Activated naive CD8-positive, alpha-beta T cell treated with anti-CD3 and anti-CD28 coated beads, Interleukin-2, amount 10 ng/mL, durations not matched to agents 7 days and 5 days (primary cell): ENCODE results near the gene TMEM213. TPM values are rescaled to one million over a fixed set of nuclear protein-coding genes. Genes with fewer than 3 reads are reported as not detected.

Source experiments
- ATAC-seq: fragments of 150-1000 bp; cut with Tn5 transposase; one replicate; pipeline ENCODE4 v1.10.0; 2021; ENCODE audit warnings: low read depth, moderate library complexity
- POLR2A ChIA-PET: fragments of 350-600 bp; sonication (Branson Sonifier 250); formaldehyde crosslinking; loops from one replicate; lab custom pipeline; 2021; ENCODE audit warnings: antibody characterized with exemption; lab: Charles Lee
- DNase-seq: peaks from one replicate; pipeline ENCODE4 v3.0.0; 2021
- H3K27ac Mint-ChIP-seq: one replicate; pipeline ENCODE4 v1.8.0; 2022; ENCODE audit warnings: mild to moderate bottlenecking, mixed read lengths
- H3K27me3 Mint-ChIP-seq: one replicate; pipeline ENCODE4 v1.8.0; 2022; ENCODE audit warnings: mild to moderate bottlenecking, moderate library complexity, mixed read lengths
- H3K36me3 Mint-ChIP-seq: one replicate; pipeline ENCODE4 v1.8.0; 2021; ENCODE audit warnings: mild to moderate bottlenecking, mixed read lengths
- H3K4me1 Mint-ChIP-seq: one replicate; pipeline ENCODE4 v1.8.0; 2021; ENCODE audit warnings: mixed read lengths
- H3K4me3 Mint-ChIP-seq: one replicate; pipeline ENCODE4 v1.8.0; 2022; ENCODE audit warnings: mild to moderate bottlenecking, moderate library complexity, mixed read lengths
- H3K9me3 Mint-ChIP-seq: one replicate; pipeline ENCODE4 v1.8.0; 2021; ENCODE audit warnings: mixed read lengths
- total RNA-seq, 2 experiments: library from RNA; stranded (reverse); gene quantifications; one replicate each; pipeline ENCODE4 v1.2.3, GENCODE V29; 2021

The TMEM213 gene
- total RNA-seq, 2 experiments from 2014 or later: not detected

GRCh38 chr7:138878051-138878450 lies 80.3 kb downstream of the TMEM213 start:
- Mint-ChIP-seq H3K9me3 (no peaks in the 10 kb centered on the region), H3K4me3 (no peak overlapping the region), H3K27ac (no peak overlapping the region), H3K4me1 (peaks cover 25% of the 10 kb centered on the region), H3K36me3 (no peaks in the 10 kb centered on the region), H3K27me3 (no peaks in the 10 kb centered on the region)
- ATAC-seq (no peak), DNase-seq (no peak)
- POLR2A ChIA-PET: interaction anchor here (0.8 kb wide), 1 partner anchor 8 kb away, joined by 3 read pairs; no protein-coding TSS in a partner anchor

GRCh38 chr7:138878856-138879255 lies 81.1 kb downstream of the TMEM213 start:
- POLR2A ChIA-PET: no interaction called here
- ATAC-seq (no peak), DNase-seq (no peak)
- Mint-ChIP-seq H3K36me3 (no peaks in the 10 kb centered on the region), H3K9me3 (no peaks in the 10 kb centered on the region), H3K27me3 (no peaks in the 10 kb centered on the region), H3K4me1 (peaks cover 25% of the 10 kb centered on the region), H3K27ac (no peak overlapping the region), H3K4me3 (no peak overlapping the region)

GRCh38 chr7:138879356-138879755 lies 81.6 kb downstream of the TMEM213 start:
- no peak for ATAC-seq

GRCh38 chr7:138880881-138881578 lies 83.2 kb downstream of the TMEM213 start:
- H3K9me3 Mint-ChIP-seq: no peaks in the 10 kb centered on the region
- DNase-seq: no peak
- ATAC-seq: no peak
- no peak overlapping the region for H3K27ac Mint-ChIP-seq
- POLR2A ChIA-PET: no interaction called here
- peaks cover 3% of the 10 kb centered on the region for H3K27me3 Mint-ChIP-seq
- peaks cover 17% of the 10 kb centered on the region for H3K4me1 Mint-ChIP-seq
- no peak overlapping the region for H3K4me3 Mint-ChIP-seq
- H3K36me3 Mint-ChIP-seq: no peaks in the 10 kb centered on the region

More at GRCh38 chr7:138879356-138879755, 81.6 kb downstream of the TMEM213 start:
- POLR2A ChIA-PET: no interaction called here
- Mint-ChIP-seq H3K27me3 (no peaks in the 10 kb centered on the region), H3K27ac (no peak overlapping the region), H3K9me3 (no peaks in the 10 kb centered on the region), H3K36me3 (no peaks in the 10 kb centered on the region), H3K4me3 (no peak overlapping the region), H3K4me1 (peaks cover 24% of the 10 kb centered on the region)
- no peak for DNase-seq

GRCh38 chr7:138881579-138882188 lies 83.9 kb downstream of the TMEM213 start:
- no peaks in the 10 kb centered on the region for H3K9me3 Mint-ChIP-seq
- H3K27me3 Mint-ChIP-seq: peaks cover 3% of the 10 kb centered on the region
- POLR2A ChIA-PET: no interaction called here
- peaks cover 13% of the 10 kb centered on the region for H3K4me1 Mint-ChIP-seq
- ATAC-seq (no peak), DNase-seq (no peak)
- H3K36me3 Mint-ChIP-seq: no peaks in the 10 kb centered on the region
- no peak overlapping the region for H3K27ac Mint-ChIP-seq
- H3K4me3 Mint-ChIP-seq: no peak overlapping the region

GRCh38 chr7:138882249-138882648 lies 84.5 kb downstream of the TMEM213 start:
- POLR2A ChIA-PET: no interaction called here
- Mint-ChIP-seq H3K27me3 (peaks cover 3% of the 10 kb centered on the region), H3K4me1 (peaks cover 13% of the 10 kb centered on the region), H3K27ac (no peak overlapping the region), H3K36me3 (no peaks in the 10 kb centered on the region), H3K9me3 (no peaks in the 10 kb centered on the region), H3K4me3 (peak overlapping the region; percentile 0)
- ATAC-seq: no peak
- no peak for DNase-seq

GRCh38 chr7:138885383-138886147 lies 87.8 kb downstream of the TMEM213 start:
- Mint-ChIP-seq H3K9me3 (no peaks in the 10 kb centered on the region), H3K4me3 (no peak overlapping the region), H3K27ac (no peak overlapping the region), H3K27me3 (peaks cover 3% of the 10 kb centered on the region), H3K36me3 (no peaks in the 10 kb centered on the region), H3K4me1 (peaks cover 18% of the 10 kb centered on the region)
- POLR2A ChIA-PET: interaction anchor here (1.0 to 1.2 kb wide), 5 partner anchors 8 to 189 kb away, joined by 3 to 13 read pairs (median 5); partner anchors contain the start of gene KIAA1549
- peak; percentile 10 for ATAC-seq
- DNase-seq: no peak

GRCh38 chr7:138886501-138886917 lies 88.7 kb downstream of the TMEM213 start:
- Mint-ChIP-seq H3K4me3 (peak overlapping the region; percentile 65), H3K9me3 (no peaks in the 10 kb centered on the region), H3K4me1 (peaks cover 18% of the 10 kb centered on the region), H3K36me3 (no peaks in the 10 kb centered on the region), H3K27me3 (peaks cover 6% of the 10 kb centered on the region), H3K27ac (peak overlapping the region; percentile 79)
- DNase-seq (no peak), ATAC-seq (peak; percentile 87)
- POLR2A ChIA-PET: interaction anchor here (0.5 to 1.2 kb wide), 11 partner anchors 9 to 188 kb away, joined by 3 to 13 read pairs (median 4); partner anchors contain the start of gene KIAA1549

- Mint-ChIP-seq H3K27ac (peak overlapping the region; percentile 48), H3K27me3 (peaks cover 9% of the 10 kb centered on the region), H3K4me3 (no peak overlapping the region), H3K36me3 (no peaks in the 10 kb centered on the region), H3K4me1 (peaks cover 15% of the 10 kb centered on the region), H3K9me3 (no peaks in the 10 kb centered on the region)
- ATAC-seq (no peak), DNase-seq (no peak)
- POLR2A ChIA-PET: interaction anchor here (0.7 to 1.2 kb wide), 11 partner anchors 16 to 343 kb away, joined by 3 to 13 read pairs (median 3); partner anchors contain the start of gene KIAA1549
These were observed 89.4 kb downstream of the TMEM213 start for GRCh38 chr7:138887085-138887710.

Other genes with a start within 250 kb of the TMEM213 start
- gene SVOPL, start 96.6 kb upstream of the TMEM213 start, total RNA-seq: 1 to 10 TPM; 2.5 to 4.9 TPM
- not detected for gene ATP6V0A4, start 202 bp downstream of the TMEM213 start, total RNA-seq
- gene KIAA1549, start 183.4 kb downstream of the TMEM213 start, total RNA-seq: 1 to 10 TPM; 1.1 TPM
- gene ZC3HAV1L, start 238.0 kb downstream of the TMEM213 start, total RNA-seq: 10 to 100 TPM; 15.6 to 17.4 TPM